A549 (cell line): ENCODE results near the gene KRT14. TPM values are rescaled to one million over a fixed set of nuclear protein-coding genes. Genes with fewer than 3 reads are reported as not detected.

Experiments
- ATAC-seq, 2 experiments: fragments of 200-7000 bp in 1 of 2; fragments of >200 bp in 1 of 2; cut with Nextera tagmentation in 1 of 2; cut with Tn5 transposase in 1 of 2; 3 replicates each; pipeline versions ENCODE4 v1.8.0 to v1.9.1; 2018 to 2020; ENCODE audit warnings: mild to moderate bottlenecking in 1 of 2, moderate library complexity in 1 of 2
- CTCF ChIA-PET: fragments of 300-600 bp; sonication (Branson Sonifier 250); formaldehyde crosslinking; extraction: SDS; loops from one replicate; lab custom pipeline; 2021; ENCODE audit warnings: antibody characterized with exemption, inconsistent platforms; lab: Yijun Ruan, JAX
- POLR2A ChIA-PET: fragments of 350-600 bp; formaldehyde crosslinking; extraction: SDS; loops from one replicate; lab custom pipeline; 2021; ENCODE audit warnings: antibody characterized with exemption, inconsistent platforms; lab: Yijun Ruan, JAX
- DNase-seq, 2 experiments: peaks; one replicate each; pipeline versions ENCODE4 v3.0.0 to v3.0.0-alpha.2; 2011 to 2016; ENCODE audit warnings: low read depth in 1 of 2, low spot score in 1 of 2
- FAIRE-seq: peaks from 2 replicates; lab custom pipeline; 2011; peaks lifted over from hg19 to GRCh38; lab: Jason Lieb, UNC
- H3K27ac ChIP-seq, 2 experiments: fragments of >200 bp; sonication (Bioruptor Twin); formaldehyde crosslinking; 3 replicates each; pipeline ENCODE4 v1.5.1; 2016 to 2017
- H3K4me1 ChIP-seq: fragments of >200 bp; sonication (Bioruptor Twin); formaldehyde crosslinking; 3 replicates; pipeline ENCODE4 v1.6.1; 2016
- H3K4me2 ChIP-seq: fragments of >200 bp; sonication (Bioruptor Twin); formaldehyde crosslinking; 3 replicates; pipeline ENCODE4 v1.6.1; 2016
- H3K4me3 ChIP-seq: fragments of >200 bp; sonication (Bioruptor Twin); formaldehyde crosslinking; 3 replicates; pipeline ENCODE4 v1.5.1; 2016
- H3K9me3 ChIP-seq: fragments of >200 bp; sonication (Bioruptor Twin); formaldehyde crosslinking; 3 replicates; pipeline ENCODE4 v1.6.1; 2016
- ATOH8 ChIP-seq: fragments of 250-450 bp; sonication (Bioruptor Pico); IDR thresholded peaks from 2 replicates; pipeline ENCODE4 v1.5.0; 2020; ENCODE audit warnings: low read depth, mild to moderate bottlenecking, moderate library complexity
- BHLHE40 ChIP-seq: IDR thresholded peaks from 2 replicates; pipeline ENCODE4 v1.6.1; 2012; ENCODE audit warnings: low read depth, low read length, inconsistent platforms
- CHD2 ChIP-seq: fragments of 150-350 bp; IDR thresholded peaks from 2 replicates; pipeline ENCODE4 v1.6.1; 2014; ENCODE audit warnings: low read length; ENCODE audit not compliant: partially characterized antibody
- CHD4 ChIP-seq: fragments of 200-600 bp; sonication (generic); IDR thresholded peaks from 2 replicates; pipeline ENCODE4 v1.6.1; 2016; ENCODE audit warnings: antibody characterized with exemption, mild to moderate bottlenecking, borderline replicate concordance
- EHF ChIP-seq: fragments of 250-450 bp; sonication (Bioruptor Pico); IDR thresholded peaks from 2 replicates; pipeline ENCODE4 v1.5.0; 2020; ENCODE audit warnings: mild to moderate bottlenecking
- ESRRA ChIP-seq: fragments of 150-350 bp; IDR thresholded peaks from 2 replicates; pipeline ENCODE4 v1.6.1; 2014; ENCODE audit warnings: mild to moderate bottlenecking, low read length, borderline replicate concordance
- FOSB ChIP-seq: fragments of 250-450 bp; sonication (Bioruptor Pico); IDR thresholded peaks from 2 replicates; pipeline ENCODE4 v1.5.0; 2020; ENCODE audit warnings: mild to moderate bottlenecking, moderate library complexity
- GATA3 ChIP-seq: IDR thresholded peaks from 2 replicates; pipeline ENCODE4 v1.6.1; 2012; ENCODE audit warnings: borderline replicate concordance
- HES2 ChIP-seq: fragments of >200 bp; sonication (Bioruptor Twin); formaldehyde crosslinking; IDR thresholded peaks from 2 replicates; pipeline ENCODE4 v1.6.1; 2016
- HMGXB4 ChIP-seq: fragments of 250-450 bp; sonication (Bioruptor Pico); IDR thresholded peaks from 2 replicates; pipeline ENCODE4 v1.5.0; 2021; ENCODE audit warnings: mild to moderate bottlenecking, moderate library complexity, borderline replicate concordance
- HOXB5 ChIP-seq: fragments of 250-450 bp; sonication (Bioruptor Pico); IDR thresholded peaks from 2 replicates; pipeline ENCODE4 v1.5.0; 2020; ENCODE audit warnings: mild to moderate bottlenecking, moderate library complexity
- KDM1A ChIP-seq: fragments of 200-600 bp; sonication (generic); IDR thresholded peaks from 2 replicates; pipeline ENCODE4 v1.6.1; 2016; ENCODE audit warnings: low read depth, mild to moderate bottlenecking
- KDM5A ChIP-seq: fragments of 200-600 bp; sonication (generic); IDR thresholded peaks from 2 replicates; pipeline ENCODE4 v1.6.1; 2016; ENCODE audit warnings: antibody characterized with exemption, mild to moderate bottlenecking
- MAFK ChIP-seq: fragments of 450-650 bp; IDR thresholded peaks from 2 replicates; pipeline ENCODE4 v1.6.1; 2014; ENCODE audit not compliant: partially characterized antibody
- MAX ChIP-seq: IDR thresholded peaks from 2 replicates; pipeline ENCODE4 v1.6.1; 2012
- MAZ ChIP-seq: fragments of 150-350 bp; IDR thresholded peaks from 2 replicates; pipeline ENCODE4 v1.6.1; 2014; ENCODE audit warnings: antibody characterized with exemption, low read depth, low read length, borderline replicate concordance
- MYC ChIP-seq: IDR thresholded peaks from 2 replicates; pipeline ENCODE4 v1.6.1; 2012; ENCODE audit warnings: mild to moderate bottlenecking, inconsistent platforms, low read length, improper control_type of control experiment, borderline replicate concordance
- NPAS2 ChIP-seq: fragments of 250-450 bp; sonication (Bioruptor Pico); IDR thresholded peaks from 2 replicates; pipeline ENCODE4 v1.8.0; 2022; ENCODE audit warnings: mild to moderate bottlenecking, moderate library complexity, borderline replicate concordance
- NR3C1 ChIP-seq: fragments of >200 bp; sonication (Bioruptor Twin); formaldehyde crosslinking; IDR thresholded peaks from 3 replicates; pipeline ENCODE4 v1.6.1; 2017
- POLR2A ChIP-seq: IDR thresholded peaks from 2 replicates; pipeline ENCODE4 v1.6.1; 2012; ENCODE audit warnings: mild to moderate bottlenecking, low read length
- POLR2AphosphoS2 ChIP-seq: conservative IDR thresholded peaks from 2 replicates; pipeline ENCODE4 v1.6.1; 2012; ENCODE audit warnings: low read length, improper control_type of control experiment, inconsistent platforms
- RAD21 ChIP-seq, 2 experiments: fragments of >200 bp in 1 of 2; sonication (Bioruptor Twin) in 1 of 2; formaldehyde crosslinking in 1 of 2; IDR thresholded peaks in 1 of 2; conservative IDR thresholded peaks in 1 of 2; 2 replicates in 1 of 2; 3 replicates in 1 of 2; pipeline ENCODE4 v1.6.1; 2012 to 2018; ENCODE audit warnings: inconsistent platforms in 1 of 2
- RCOR1 ChIP-seq: fragments of 150-350 bp; IDR thresholded peaks from 2 replicates; pipeline ENCODE4 v1.6.1; 2014; ENCODE audit warnings: antibody characterized with exemption, low read length, low read depth
- ZFP36 ChIP-seq: fragments of 450-650 bp; IDR thresholded peaks from 2 replicates; pipeline ENCODE4 v1.6.1; 2014; ENCODE audit warnings: borderline replicate concordance; ENCODE audit not compliant: partially characterized antibody
- ZNF302 ChIP-seq: fragments of 250-450 bp; sonication (Bioruptor Pico); IDR thresholded peaks from 2 replicates; pipeline ENCODE4 v1.9.0; 2021; ENCODE audit warnings: inconsistent platforms, mild to moderate bottlenecking, moderate library complexity
- ZSCAN20 ChIP-seq: fragments of 250-450 bp; sonication (Bioruptor Pico); IDR thresholded peaks from 2 replicates; pipeline ENCODE4 v1.8.0; 2022; ENCODE audit warnings: mild to moderate bottlenecking, moderate library complexity
- WGBS: methylation state at CpG from one replicate; pipeline ENCODE4 v1.1.6; 2017; ENCODE audit errors: missing lambda C conversion rate; 5-methylcytosine and 5-hydroxymethylcytosine counted together
- polyA plus RNA-seq, 4 experiments: library from polyadenylated mRNA; depleted of rRNA in 3 of 4; stranded (reverse); fragments of >200 nt; fragmentation: RNase III in 1 of 4; extraction: RNeasy Plus Mini Kit Qiagen cat#74134 plus additional on column Dnase treatment in 1 of 4; gene quantifications; 2 replicates in 3 of 4; 3 replicates in 1 of 4; pipeline ENCODE4 v1.2.3, GENCODE V29; 2011 to 2017

KRT14 gene
- polyA plus RNA-seq, 2 of the 4 experiments (the other 2 are of a cell fraction) = 0.04 to 0.10 TPM

- peaks cover 7% of the 10 kb centered on the region; the same call in 2 of the 3 replicates for H3K4me1 ChIP-seq
- CTCF ChIA-PET = interaction anchor here (0.6 to 3.1 kb wide), 7 partner anchors 26 to 318 kb away, joined by 3 to 21 read pairs (median 4); no protein-coding TSS in a partner anchor
- no peaks in the 10 kb centered on the region for H3K9me3 ChIP-seq
- no peak overlapping the region for H3K27ac ChIP-seq
- DNase-seq = no peak
- TF ChIP-seq ZFP36 (no peak), ATOH8 (no peak), HMGXB4 (no peak), ZNF302 (CRISPR knock-in tag) (no peak), CHD2 (no peak), CHD4 (no peak), HOXB5 (CRISPR knock-in tag) (no peak), MAZ (no peak), EHF (no peak), ESRRA (no peak), KDM1A (no peak), MAX (no peak), GATA3 (no peak), POLR2A (no peak), FOSB (CRISPR knock-in tag) (no peak), KDM5A (no peak), RCOR1 (no peak), MYC (no peak), HES2 (no peak)
- TF ChIP-seq, all 56 proteins: peak for 0
- ATAC-seq (peak; percentile 15 to 26; a peak in 3 of 6 replicates), FAIRE-seq (no peak)
- WGBS = 69% methylated on average over 20 of the region's 20 CpGs
- Histone ChIP-seq H3K4me3 (no peak overlapping the region), H3K4me2 (no peak overlapping the region)
- POLR2A ChIA-PET = no interaction called here
Measured at GRCh38 chr17:41619036-41619926, 32.6 kb upstream of the KRT14 start.

- ChIA-PET POLR2A (no interaction called here), CTCF (interaction anchor here (0.6 to 1.5 kb wide), 6 partner anchors 25 to 317 kb away, joined by 3 to 7 read pairs (median 4); no protein-coding TSS in a partner anchor)
Measured at GRCh38 chr17:41618341-41619035, 31.8 kb upstream of the KRT14 start.

More at GRCh38 chr17:41618341-41619035, 31.8 kb upstream of the KRT14 start:
- H3K4me2 ChIP-seq = no peak overlapping the region
- ATAC-seq = peak in 1 of 2 experiments; percentile 45; a peak in 3 of 6 replicates
- no peak for DNase-seq
- no peak for FAIRE-seq
- TF ChIP-seq NPAS2 (CRISPR knock-in tag) (no peak), POLR2AphosphoS2 (no peak), ZSCAN20 (no peak), NR3C1 (no peak), RAD21 (conservative IDR thresholded peaks at IDR 0.05 in 1 of 2, IDR thresholded peaks at IDR 0.05 in 1 of 2) (no peak), BHLHE40 (no peak), MAFK (no peak)
- H3K9me3 ChIP-seq = no peaks in the 10 kb centered on the region
- H3K4me3 ChIP-seq = no peak overlapping the region
- WGBS = 52% methylated on average over 12 of the region's 13 CpGs
- peaks cover 6% of the 10 kb centered on the region; the same call in 2 of the 3 replicates for H3K4me1 ChIP-seq
- H3K27ac ChIP-seq = no peak overlapping the region
